Measurements from ENCODE around the gene IGSF21.
"Not testable (repeated sequence)": the region's sequence is repeated elsewhere in the genome, so short reads cannot be mapped to it uniquely, and the experiment has no call there.

IGSF21 gene

GRCh38 chr1:18144916-18145647, 37.5 kb downstream of the IGSF21 start:
- no peak for DNase-seq (ENCODE audit: low read depth in 3 of 3)

GRCh38 chr1:18145851-18146618, 38.4 kb downstream of the IGSF21 start:
- DNase-seq (ENCODE audit: low read depth in 3 of 3): no peak

GRCh38 chr1:18146886-18147285, 39.3 kb downstream of the IGSF21 start:
- no peak for DNase-seq (ENCODE audit: low read depth in 3 of 3)

GRCh38 chr1:18147672-18148071, 40.1 kb downstream of the IGSF21 start:
- DNase-seq (ENCODE audit: low read depth in 3 of 3): no peak

DNA sequence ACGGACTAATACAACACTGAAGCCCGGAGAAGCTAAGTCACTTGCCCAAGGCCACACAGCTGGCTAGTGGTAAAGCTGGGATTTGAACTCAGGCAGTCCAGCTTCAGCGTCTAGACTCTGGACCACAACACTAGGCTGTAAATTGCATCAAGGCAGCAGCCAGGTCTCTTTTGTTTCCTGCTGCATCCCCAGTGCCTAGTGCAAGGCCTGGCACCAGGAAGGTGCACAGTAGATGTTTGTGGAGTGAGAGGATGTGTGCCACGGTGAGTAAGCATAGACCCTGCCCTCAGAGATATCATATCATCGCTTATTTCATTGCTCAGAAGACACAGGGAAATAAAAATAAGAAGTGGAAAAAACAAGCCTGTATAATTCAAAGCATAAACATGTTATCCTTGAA, 40.9 kb downstream of the IGSF21 start:
- no peak for DNase-seq (ENCODE audit: low read depth in 3 of 3)

DNA sequence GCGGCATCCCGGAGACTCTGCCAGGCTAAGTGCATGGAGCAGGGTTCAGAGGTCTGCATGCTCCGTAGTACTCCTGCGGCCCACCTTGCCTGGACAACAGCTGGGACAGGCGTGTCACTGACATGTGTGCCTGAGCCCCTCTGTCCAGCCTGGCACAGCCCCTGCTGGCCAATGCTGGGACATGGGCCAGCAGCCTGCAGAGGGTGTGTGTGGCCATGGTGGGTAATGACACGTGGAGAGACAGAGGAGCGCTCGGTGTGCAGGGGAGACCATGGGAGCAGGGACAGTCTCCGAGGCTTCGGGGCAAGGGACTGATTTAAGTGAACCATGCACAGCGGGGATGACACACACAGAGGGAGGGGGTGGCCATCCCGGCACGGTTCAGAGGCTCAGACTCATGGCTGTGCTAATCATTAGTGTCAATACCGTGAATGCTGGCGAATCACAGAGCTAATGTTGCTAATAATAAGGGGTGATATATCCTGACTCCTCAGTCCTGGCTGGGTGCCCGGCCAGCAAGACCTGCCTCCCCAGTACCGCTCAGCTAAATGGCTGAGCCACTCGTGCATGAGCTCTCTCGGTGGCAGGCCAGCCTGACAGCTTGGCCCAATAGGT, 41.5 kb downstream of the IGSF21 start:
- DNase-seq (ENCODE audit: low read depth in 3 of 3): no peak

DNA sequence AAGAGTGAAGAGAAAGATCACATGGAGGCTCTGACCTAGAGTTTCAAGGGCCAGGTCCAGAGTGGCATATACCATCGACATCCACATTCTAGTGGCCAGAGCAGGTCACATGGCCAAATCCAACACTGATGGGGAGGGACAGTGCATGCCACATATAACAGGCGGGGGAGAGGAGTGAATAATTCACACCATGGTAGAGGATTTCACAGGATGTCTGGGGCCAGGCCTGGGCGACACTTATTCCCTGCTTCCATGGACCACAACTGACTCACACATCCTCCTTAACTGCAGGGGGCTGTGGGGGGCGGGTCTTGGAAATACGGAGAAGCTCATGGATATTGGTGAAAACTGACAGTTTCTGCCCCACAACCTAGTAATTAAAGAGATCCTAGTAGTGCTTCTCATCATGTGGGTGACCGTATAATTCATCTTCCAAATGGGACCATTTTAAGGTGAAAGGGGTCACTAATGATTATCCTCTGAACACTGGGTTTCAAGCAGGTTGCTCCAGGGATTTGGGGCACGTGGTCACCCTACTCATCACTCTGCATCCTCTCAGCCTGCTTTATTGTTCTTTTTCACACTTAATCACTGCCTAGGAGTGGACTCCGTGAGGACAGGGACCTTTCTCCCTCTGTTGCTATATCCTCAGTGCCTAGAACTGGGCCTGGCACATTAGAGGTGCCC, 44.0 kb downstream of the IGSF21 start:
- DNase-seq (ENCODE audit: low read depth in 3 of 3): no peak

DNA sequence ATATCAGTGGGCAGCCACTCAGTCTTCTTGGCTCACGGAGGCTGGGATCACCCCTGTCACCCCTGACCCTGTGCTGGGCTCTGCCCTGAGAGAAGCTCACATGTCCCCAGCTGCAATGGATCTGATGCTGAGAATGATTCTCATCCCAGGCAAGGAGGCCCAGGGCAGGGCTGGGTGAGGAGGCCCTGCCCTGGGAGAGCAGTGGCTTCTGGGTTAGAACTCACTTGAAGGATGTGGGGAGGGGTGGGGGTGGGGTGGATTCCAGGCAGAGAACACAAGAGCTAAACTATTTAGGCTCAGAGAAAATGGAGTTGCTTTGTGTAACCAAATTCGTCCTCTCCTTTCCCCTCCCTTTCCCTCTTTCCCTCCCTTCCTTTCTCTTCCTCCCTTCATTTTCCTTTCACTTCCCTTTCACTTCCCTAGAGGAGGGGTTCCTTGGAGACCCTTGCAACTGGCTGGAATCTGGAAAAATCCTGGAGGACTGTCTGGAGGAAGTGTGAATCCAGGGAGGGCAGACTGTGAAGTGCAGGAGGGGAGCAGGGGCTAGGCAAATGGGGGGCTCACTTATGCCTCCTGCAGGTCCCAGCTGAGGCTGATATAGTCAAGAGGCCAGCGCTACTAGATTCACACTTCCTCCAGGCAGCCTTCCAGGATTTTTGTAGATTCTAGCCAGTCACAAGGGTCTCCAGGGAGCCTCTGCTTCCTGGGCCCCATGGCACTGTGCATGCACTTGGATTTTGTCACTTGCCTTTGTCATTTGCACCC, 47.0 kb downstream of the IGSF21 start:
- DNase-seq (ENCODE audit: low read depth in 3 of 3): no peak

GRCh38 chr1:18155881-18156385, 48.3 kb downstream of the IGSF21 start:
- no peak for DNase-seq (ENCODE audit: low read depth in 3 of 3)

DNA sequence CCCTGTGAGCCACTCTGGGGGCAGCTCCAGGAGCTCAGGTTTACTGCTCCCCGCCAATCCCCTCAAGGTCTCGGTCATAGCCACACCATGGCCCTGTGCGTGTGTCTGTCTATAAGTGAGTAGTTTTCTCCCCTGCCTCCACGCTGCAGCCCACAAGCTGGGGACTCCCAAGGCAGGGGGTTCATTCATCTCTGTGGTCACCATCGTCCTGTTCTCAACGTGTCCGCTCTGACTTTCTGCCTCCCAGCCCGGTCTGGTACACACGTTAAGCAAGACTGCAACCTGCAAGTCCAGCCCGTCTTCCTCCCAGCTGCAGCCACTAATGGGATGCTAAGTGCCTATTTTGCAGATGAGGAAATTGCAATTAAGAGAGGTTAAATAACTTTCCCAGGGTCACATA, 49.8 kb downstream of the IGSF21 start:
- no peak for DNase-seq (ENCODE audit: low read depth in 3 of 3)

DNA sequence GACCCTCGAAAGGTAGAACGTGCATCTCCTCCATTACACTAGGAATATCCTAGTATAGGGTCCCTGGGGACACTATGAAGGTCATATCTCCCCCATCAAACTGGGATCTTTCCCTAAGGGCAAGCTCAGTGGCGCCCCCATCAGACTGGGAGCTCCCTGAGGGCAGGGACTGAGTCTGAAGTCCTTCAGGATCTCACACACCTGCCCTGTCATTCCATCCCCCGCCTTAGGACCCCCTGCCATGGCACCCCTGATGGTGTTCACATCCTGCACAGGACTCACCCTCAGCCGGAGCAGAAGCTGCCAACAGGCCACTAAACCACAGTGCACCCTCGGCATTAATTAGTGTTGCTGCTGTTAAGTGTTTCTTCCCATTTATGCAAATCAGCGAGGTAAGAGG, 50.4 kb downstream of the IGSF21 start:
- no peak for DNase-seq (ENCODE audit: low read depth in 3 of 3)

GRCh38 chr1:18158714-18159113, 51.1 kb downstream of the IGSF21 start:
- DNase-seq (ENCODE audit: low read depth in 3 of 3): no peak

GRCh38 chr1:18160290-18160942, 52.8 kb downstream of the IGSF21 start:
- no peak for DNase-seq (ENCODE audit: low read depth in 3 of 3)

DNA sequence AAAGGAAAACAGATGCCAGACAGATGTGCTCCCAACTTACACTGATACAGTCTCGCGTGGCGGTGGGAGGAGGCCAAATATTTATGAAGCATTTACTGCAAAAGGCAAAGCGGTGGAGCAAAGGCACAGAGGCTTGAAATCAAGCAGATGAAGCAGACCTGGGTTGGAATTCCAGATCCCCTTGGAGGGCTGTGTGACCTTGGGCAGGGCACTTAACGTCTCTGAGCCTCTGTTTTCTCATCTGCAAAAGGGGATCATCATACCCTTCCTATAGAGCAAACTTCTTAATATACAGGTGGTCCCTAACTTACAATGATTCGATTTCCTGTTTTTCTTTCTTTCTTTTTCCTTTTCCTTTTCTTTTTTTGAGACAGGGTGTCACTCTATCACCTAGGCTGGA, 54.1 kb downstream of the IGSF21 start:
- DNase-seq (ENCODE audit: low read depth in 3 of 3): no peak

- DNase-seq (ENCODE audit: low read depth in 3 of 3): not testable (repeated sequence)
Measured at GRCh38 chr1:18165640-18166039, 58.0 kb downstream of the IGSF21 start.

- no peak for DNase-seq (ENCODE audit: low read depth in 3 of 3)
Measured at GRCh38 chr1:18166341-18166740, 58.7 kb downstream of the IGSF21 start.

- DNase-seq (ENCODE audit: low read depth in 3 of 3): no peak
Measured at GRCh38 chr1:18166929-18167328, 59.3 kb downstream of the IGSF21 start.

DNA sequence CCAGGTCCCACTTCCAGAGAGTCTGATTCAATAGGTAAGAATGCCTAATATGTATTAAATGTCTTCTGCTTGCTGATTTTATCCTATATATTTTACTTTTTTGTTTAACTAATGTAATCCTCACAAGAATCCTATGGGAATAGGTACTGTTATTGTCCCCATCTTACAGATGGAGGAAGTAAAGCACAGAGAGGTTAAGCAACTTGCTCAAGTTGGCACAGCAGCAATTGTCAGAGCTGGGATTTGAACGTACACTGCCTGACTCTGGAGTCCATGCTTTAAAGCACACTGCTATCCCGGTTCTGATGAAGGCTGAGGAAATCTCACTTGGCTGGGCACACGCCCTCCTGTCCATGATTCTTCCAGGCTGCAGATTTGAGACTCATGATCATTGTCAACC, 62.8 kb downstream of the IGSF21 start:
- DNase-seq (ENCODE audit: low read depth in 3 of 3): no peak

DNA sequence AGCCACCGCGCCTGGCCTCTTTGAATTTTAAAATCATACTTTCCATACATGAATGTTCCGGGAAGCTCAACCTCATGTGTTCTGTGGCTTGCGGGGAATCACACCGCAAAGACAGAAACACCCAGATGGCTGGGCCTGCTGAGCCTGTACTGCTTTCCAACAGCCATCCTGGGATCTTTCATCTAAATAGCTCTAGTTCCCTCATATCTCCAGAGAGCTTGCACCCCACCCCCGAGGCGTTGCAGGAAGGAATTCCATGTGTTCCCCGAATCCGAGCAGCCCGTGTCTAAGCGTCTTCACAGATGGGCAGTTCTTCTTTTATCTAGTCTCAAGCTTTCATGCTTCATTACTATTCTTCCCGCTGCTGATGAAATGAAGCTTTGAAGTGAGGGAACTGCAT, 66.4 kb downstream of the IGSF21 start:
- DNase-seq (ENCODE audit: low read depth in 3 of 3): no peak

GRCh38 chr1:18175051-18175450, 67.5 kb downstream of the IGSF21 start:
- no peak for DNase-seq (ENCODE audit: low read depth in 3 of 3)
